Endothelial cell (in vitro differentiated cells): ENCODE results near the gene CHST6. TPM values are rescaled to one million over a fixed set of nuclear protein-coding genes. Genes with fewer than 3 reads are reported as not detected.

ENCODE experiments used
- DNase-seq: peaks from one replicate; pipeline ENCODE4 v3.0.0; 2021; ENCODE audit warnings: low spot score
- H3K27ac Mint-ChIP-seq: one replicate; pipeline ENCODE4 v1.8.0; 2021; ENCODE audit warnings: mixed read lengths, inconsistent platforms; ENCODE audit not compliant: unreplicated experiment
- H3K27me3 Mint-ChIP-seq: one replicate; pipeline ENCODE4 v1.8.0; 2021; ENCODE audit warnings: mild to moderate bottlenecking, moderate library complexity, mixed read lengths, inconsistent platforms; ENCODE audit not compliant: unreplicated experiment
- H3K36me3 Mint-ChIP-seq: one replicate; pipeline ENCODE4 v1.8.0; 2021; ENCODE audit warnings: mild to moderate bottlenecking, low read depth, mixed read lengths, inconsistent platforms; ENCODE audit not compliant: unreplicated experiment
- H3K4me1 Mint-ChIP-seq: one replicate; pipeline ENCODE4 v1.8.0; 2021; ENCODE audit warnings: mild to moderate bottlenecking, mixed read lengths, inconsistent platforms; ENCODE audit not compliant: unreplicated experiment
- H3K4me3 Mint-ChIP-seq: one replicate; pipeline ENCODE4 v1.8.0; 2021; ENCODE audit warnings: mild to moderate bottlenecking, mixed read lengths, inconsistent platforms; ENCODE audit not compliant: unreplicated experiment
- H3K9me3 Mint-ChIP-seq: one replicate; pipeline ENCODE4 v1.8.0; 2021; ENCODE audit warnings: mixed read lengths, inconsistent platforms; ENCODE audit not compliant: unreplicated experiment
- total RNA-seq: library from RNA; stranded (reverse); fragmentation: NEBNext Ultra II Directional; extraction: Animal tissue kit (Norgen Biotek cat#: 25700); gene quantifications from one replicate; pipeline ENCODE4 v1.2.1, GENCODE V29; 2021; ENCODE audit not compliant: unreplicated experiment
- TF ChIP-seq, protein P1 (sequence below): fragments of 200-600 bp; sonication (generic); IDR thresholded peaks from one replicate; pipeline ENCODE4 v1.5.0; 2021; ENCODE audit warnings: antibody characterized with exemption; ENCODE audit not compliant: unreplicated experiment

CHST6 gene
- total RNA-seq, 1 donor from 2014 or later = 5.3 TPM

GRCh38 chr16:75455677-75456076 lies 39.6 kb downstream of the CHST6 start:
- no peak for DNase-seq
- H3K9me3 Mint-ChIP-seq = no peaks in the 10 kb centered on the region
- peaks cover 15% of the 10 kb centered on the region for H3K4me1 Mint-ChIP-seq
- peaks cover 1% of the 10 kb centered on the region for H3K27me3 Mint-ChIP-seq
- H3K27ac Mint-ChIP-seq = no peak overlapping the region
- no peak overlapping the region for H3K4me3 Mint-ChIP-seq
- H3K36me3 Mint-ChIP-seq = peaks cover 7% of the 10 kb centered on the region
- TF ChIP-seq, protein P1, sequence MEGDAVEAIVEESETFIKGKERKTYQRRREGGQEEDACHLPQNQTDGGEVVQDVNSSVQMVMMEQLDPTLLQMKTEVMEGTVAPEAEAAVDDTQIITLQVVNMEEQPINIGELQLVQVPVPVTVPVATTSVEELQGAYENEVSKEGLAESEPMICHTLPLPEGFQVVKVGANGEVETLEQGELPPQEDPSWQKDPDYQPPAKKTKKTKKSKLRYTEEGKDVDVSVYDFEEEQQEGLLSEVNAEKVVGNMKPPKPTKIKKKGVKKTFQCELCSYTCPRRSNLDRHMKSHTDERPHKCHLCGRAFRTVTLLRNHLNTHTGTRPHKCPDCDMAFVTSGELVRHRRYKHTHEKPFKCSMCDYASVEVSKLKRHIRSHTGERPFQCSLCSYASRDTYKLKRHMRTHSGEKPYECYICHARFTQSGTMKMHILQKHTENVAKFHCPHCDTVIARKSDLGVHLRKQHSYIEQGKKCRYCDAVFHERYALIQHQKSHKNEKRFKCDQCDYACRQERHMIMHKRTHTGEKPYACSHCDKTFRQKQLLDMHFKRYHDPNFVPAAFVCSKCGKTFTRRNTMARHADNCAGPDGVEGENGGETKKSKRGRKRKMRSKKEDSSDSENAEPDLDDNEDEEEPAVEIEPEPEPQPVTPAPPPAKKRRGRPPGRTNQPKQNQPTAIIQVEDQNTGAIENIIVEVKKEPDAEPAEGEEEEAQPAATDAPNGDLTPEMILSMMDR = no peak

GRCh38 chr16:75452464-75453190 lies 42.6 kb downstream of the CHST6 start:
- TF ChIP-seq, protein P1 = no peak
- Mint-ChIP-seq H3K36me3 (peaks cover 9% of the 10 kb centered on the region), H3K4me3 (no peak overlapping the region), H3K27ac (peak overlapping the region; percentile 57), H3K4me1 (peaks cover 11% of the 10 kb centered on the region), H3K9me3 (no peaks in the 10 kb centered on the region), H3K27me3 (peaks cover 1% of the 10 kb centered on the region)
- DNase-seq = no peak

DNA sequence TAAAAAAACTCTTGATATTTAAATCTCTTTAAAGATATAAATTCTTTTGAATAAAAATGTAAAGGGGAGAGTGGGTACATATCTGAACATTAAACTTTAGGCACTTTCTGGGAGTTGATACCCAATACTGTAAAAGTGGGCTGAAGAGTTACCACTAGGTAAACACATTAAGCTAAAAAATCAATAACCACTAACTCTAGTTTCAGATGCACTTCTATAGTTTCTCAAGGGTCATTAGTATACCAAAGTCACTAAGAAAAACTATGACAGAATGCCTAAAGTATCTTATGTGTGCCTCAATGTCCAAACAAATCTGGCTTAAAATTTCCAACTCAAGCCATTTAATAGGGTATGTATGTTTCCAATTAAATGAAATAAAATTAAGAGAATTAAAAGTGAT lies 48.8 kb downstream of the CHST6 start:
- Mint-ChIP-seq H3K27ac (no peak overlapping the region), H3K4me1 (no peaks in the 10 kb centered on the region), H3K9me3 (no peaks in the 10 kb centered on the region), H3K36me3 (peaks cover 10% of the 10 kb centered on the region), H3K4me3 (no peak overlapping the region), H3K27me3 (no peaks in the 10 kb centered on the region)
- DNase-seq = no peak
- TF ChIP-seq, protein P1 = no peak

GRCh38 chr16:75445298-75445697 lies 49.9 kb downstream of the CHST6 start:
- no peak for DNase-seq
- TF ChIP-seq, protein P1 = no peak
- H3K27me3 Mint-ChIP-seq = no peaks in the 10 kb centered on the region

DNA sequence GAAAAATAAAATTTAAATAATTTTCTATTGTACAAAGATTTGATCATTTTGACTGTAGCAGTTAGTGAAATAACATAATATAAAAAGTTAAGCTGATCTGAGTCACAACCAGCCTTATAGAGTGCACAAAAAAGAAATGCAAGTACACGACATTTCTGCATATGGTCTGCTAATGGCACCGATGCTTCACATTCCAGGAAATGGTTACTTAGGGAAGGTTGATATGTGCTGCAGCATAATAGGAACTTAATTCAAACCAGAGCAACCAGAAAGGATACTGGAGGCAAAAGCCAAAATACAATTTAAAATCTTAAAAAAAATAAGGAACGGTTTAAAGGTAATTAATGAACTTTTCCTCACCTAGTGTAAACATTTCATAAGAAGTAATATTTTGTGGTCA lies 51.9 kb downstream of the CHST6 start:
- Mint-ChIP-seq H3K9me3 (no peaks in the 10 kb centered on the region), H3K4me1 (no peaks in the 10 kb centered on the region), H3K27ac (no peak overlapping the region)

More at GRCh38 chr16:75445298-75445697, 49.9 kb downstream of the CHST6 start:
- no peaks in the 10 kb centered on the region for H3K9me3 Mint-ChIP-seq
- no peak overlapping the region for H3K4me3 Mint-ChIP-seq
- H3K4me1 Mint-ChIP-seq = no peaks in the 10 kb centered on the region
- peaks cover 10% of the 10 kb centered on the region for H3K36me3 Mint-ChIP-seq
- H3K27ac Mint-ChIP-seq = no peak overlapping the region

More for the DNA sequence above, 51.9 kb downstream of the CHST6 start:
- Mint-ChIP-seq H3K27me3 (peaks cover 2% of the 10 kb centered on the region), H3K36me3 (peaks cover 5% of the 10 kb centered on the region), H3K4me3 (no peak overlapping the region)
- no peak for DNase-seq
- TF ChIP-seq, protein P1 = no peak
